Esophagus squamous epithelium (tissue), 4 donors: ENCODE data around the gene PSMG1.

Experiments used
- POLR2A ChIP-seq, 4 donors: fragments of 450-650 bp; IDR thresholded peaks; one replicate each; pipeline ENCODE4 v1.6.1; 2017; ENCODE audit warnings: antibody characterized with exemption in 4 of 4, mild to moderate bottlenecking in 4 of 4, moderate library complexity in 3 of 4
- TF ChIP-seq, protein P1 (sequence below), 6 experiments: fragments of 450-650 bp in 4 of 6; fragments of 200-600 bp in 2 of 6; sonication (generic) in 2 of 6; IDR thresholded peaks; one replicate each; pipeline ENCODE4 v1.5.1; 2016 to 2019; ENCODE audit warnings: antibody characterized with exemption in 6 of 6, mild to moderate bottlenecking in 4 of 6, moderate library complexity in 4 of 6

DNA sequence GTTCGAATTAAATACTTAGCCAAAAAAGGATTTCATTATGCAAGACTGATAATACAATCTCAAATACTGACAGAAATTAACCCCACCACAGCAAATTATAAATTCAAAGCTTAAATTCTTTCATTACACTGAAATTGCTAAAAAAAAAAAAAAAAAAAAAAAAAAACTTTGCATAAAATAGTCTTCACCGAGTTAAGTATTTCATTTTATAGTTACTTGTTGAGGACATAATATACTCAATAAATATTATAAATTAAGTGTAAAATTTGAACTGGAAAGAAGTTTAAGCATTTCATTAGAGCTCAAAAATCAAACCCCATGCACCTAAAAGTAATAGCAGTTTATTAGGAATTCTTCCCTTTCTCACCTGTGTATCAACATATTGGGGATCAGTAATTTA is 1.9 kb upstream of the PSMG1 start:
- TF ChIP-seq, protein P1, sequence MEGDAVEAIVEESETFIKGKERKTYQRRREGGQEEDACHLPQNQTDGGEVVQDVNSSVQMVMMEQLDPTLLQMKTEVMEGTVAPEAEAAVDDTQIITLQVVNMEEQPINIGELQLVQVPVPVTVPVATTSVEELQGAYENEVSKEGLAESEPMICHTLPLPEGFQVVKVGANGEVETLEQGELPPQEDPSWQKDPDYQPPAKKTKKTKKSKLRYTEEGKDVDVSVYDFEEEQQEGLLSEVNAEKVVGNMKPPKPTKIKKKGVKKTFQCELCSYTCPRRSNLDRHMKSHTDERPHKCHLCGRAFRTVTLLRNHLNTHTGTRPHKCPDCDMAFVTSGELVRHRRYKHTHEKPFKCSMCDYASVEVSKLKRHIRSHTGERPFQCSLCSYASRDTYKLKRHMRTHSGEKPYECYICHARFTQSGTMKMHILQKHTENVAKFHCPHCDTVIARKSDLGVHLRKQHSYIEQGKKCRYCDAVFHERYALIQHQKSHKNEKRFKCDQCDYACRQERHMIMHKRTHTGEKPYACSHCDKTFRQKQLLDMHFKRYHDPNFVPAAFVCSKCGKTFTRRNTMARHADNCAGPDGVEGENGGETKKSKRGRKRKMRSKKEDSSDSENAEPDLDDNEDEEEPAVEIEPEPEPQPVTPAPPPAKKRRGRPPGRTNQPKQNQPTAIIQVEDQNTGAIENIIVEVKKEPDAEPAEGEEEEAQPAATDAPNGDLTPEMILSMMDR (IDR thresholded peaks at IDR 0.05) = no peak
- no peak for TF ChIP-seq POLR2A (IDR thresholded peaks at IDR 0.05)
